IMR-90 (cell line): ENCODE results near the gene P4HA2. TPM values are rescaled to one million over a fixed set of nuclear protein-coding genes. Genes with fewer than 3 reads are reported as not detected.

ENCODE experiments used
- ATAC-seq: fragments of 200-7000 bp; cut with Tn5 transposase; 2 replicates; pipeline ENCODE4 v1.9.1; 2020; ENCODE audit warnings: low read depth, mild to moderate bottlenecking, moderate library complexity
- BruUV-seq: library from RNA; stranded (reverse); fragments of 400-500 nt; replicated peaks from 2 replicates; lab custom pipeline; 2021; lab: Mats Ljungman, UMichigan
- CTCF ChIA-PET: fragments of 300-600 bp; formaldehyde crosslinking; extraction: SDS; loops from one replicate; lab custom pipeline; 2021; ENCODE audit warnings: antibody characterized with exemption; lab: Yijun Ruan, JAX
- POLR2A ChIA-PET: fragments of 300-600 bp; sonication (Branson Sonifier 250); formaldehyde crosslinking; loops from one replicate; lab custom pipeline; 2022; ENCODE audit warnings: antibody characterized with exemption; ENCODE audit not compliant: unreplicated experiment; lab: Charles Lee
- DNase-seq: peaks from one replicate; pipeline ENCODE4 v3.0.0; 2013
- H2AFZ ChIP-seq: replicated peaks from 2 replicates; pipeline ENCODE3; 2013; ENCODE audit warnings: low read length, mild to moderate bottlenecking; ENCODE audit not compliant: poor library complexity
- H2AK5ac ChIP-seq: 2 replicates; pipeline ENCODE4 v1.6.1; 2013; ENCODE audit warnings: low read depth, low read length, inconsistent platforms
- H2AK9ac ChIP-seq: replicated peaks from 2 replicates; pipeline ENCODE3; 2013; ENCODE audit warnings: mild to moderate bottlenecking, low read depth, low read length, moderate library complexity; ENCODE audit not compliant: poor library complexity
- H2BK120ac ChIP-seq: 2 replicates; pipeline ENCODE4 v1.6.1; 2013; ENCODE audit warnings: low read depth, low read length, inconsistent platforms
- H2BK15ac ChIP-seq: 3 replicates; pipeline ENCODE4 v1.6.1; 2013; ENCODE audit warnings: low read depth, low read length, inconsistent platforms
- H2BK20ac ChIP-seq: 2 replicates; pipeline ENCODE4 v1.6.1; 2013; ENCODE audit warnings: low read depth, mild to moderate bottlenecking, inconsistent platforms, low read length, moderate library complexity
- H2BK5ac ChIP-seq: 2 replicates; pipeline ENCODE4 v1.6.1; 2013; ENCODE audit warnings: mild to moderate bottlenecking, low read depth, low read length, inconsistent platforms; ENCODE audit not compliant: poor library complexity, severe bottlenecking
- H3K14ac ChIP-seq: replicated peaks from 2 replicates; pipeline ENCODE4 v1.6.1; 2013; ENCODE audit warnings: low read depth, low read length, inconsistent platforms
- H3K18ac ChIP-seq: 2 replicates; pipeline ENCODE4 v1.6.1; 2013; ENCODE audit warnings: low read depth, low read length, control low read depth
- H3K23ac ChIP-seq: 2 replicates; pipeline ENCODE4 v1.6.1; 2013; ENCODE audit warnings: low read depth, low read length, inconsistent platforms
- H3K27ac ChIP-seq: 2 replicates; pipeline ENCODE4 v1.5.1; 2013; ENCODE audit warnings: mild to moderate bottlenecking, control low read depth, low read length; ENCODE audit not compliant: insufficient read depth
- H3K27me3 ChIP-seq: 2 replicates; pipeline ENCODE4 v1.6.1; 2013; ENCODE audit warnings: low read length; ENCODE audit not compliant: control insufficient read depth, insufficient read depth
- H3K36me3 ChIP-seq: 2 replicates; pipeline ENCODE4 v1.6.1; 2013; ENCODE audit warnings: low read length, mixed read lengths; ENCODE audit not compliant: control insufficient read depth, insufficient read depth
- H3K4ac ChIP-seq: 2 replicates; pipeline ENCODE4 v1.6.1; 2013; ENCODE audit warnings: low read depth, low read length, inconsistent platforms
- H3K4me1 ChIP-seq: 2 replicates; pipeline ENCODE4 v1.6.1; 2013; ENCODE audit warnings: low read length, mixed read lengths; ENCODE audit not compliant: control insufficient read depth, insufficient read depth
- H3K4me2 ChIP-seq: 2 replicates; pipeline ENCODE4 v1.6.1; 2013; ENCODE audit warnings: low read depth, mild to moderate bottlenecking, control low read depth, low read length, moderate library complexity
- H3K4me3 ChIP-seq: 2 replicates; pipeline ENCODE4 v1.5.1; 2013; ENCODE audit warnings: low read depth, mild to moderate bottlenecking, control low read depth, low read length, moderate library complexity; ENCODE audit not compliant: insufficient read depth
- H3K56ac ChIP-seq: 2 replicates; pipeline ENCODE4 v1.6.1; 2013; ENCODE audit warnings: low read length, inconsistent platforms; ENCODE audit not compliant: insufficient read depth; ENCODE audit errors: extremely low read depth
- H3K79me1 ChIP-seq, 2 experiments: 2 replicates each; pipeline ENCODE4 v1.6.1; 2013; ENCODE audit warnings: low read length in 2 of 2, inconsistent platforms in 1 of 2, low read depth in 1 of 2
- H3K9ac ChIP-seq: 2 replicates; pipeline ENCODE4 v1.6.1; 2013; ENCODE audit warnings: low read depth, low read length, control low read depth
- H3K9me1 ChIP-seq: 2 replicates; pipeline ENCODE4 v1.6.1; 2013; ENCODE audit warnings: low read length, inconsistent platforms; ENCODE audit not compliant: insufficient read depth
- H3K9me3 ChIP-seq: 2 replicates; pipeline ENCODE4 v1.6.1; 2013; ENCODE audit warnings: low read length; ENCODE audit not compliant: control insufficient read depth, insufficient read depth
- H4K20me1 ChIP-seq: 2 replicates; pipeline ENCODE4 v1.6.1; 2013; ENCODE audit warnings: low read length, inconsistent platforms; ENCODE audit not compliant: insufficient read depth
- H4K5ac ChIP-seq: 2 replicates; pipeline ENCODE4 v1.6.1; 2013; ENCODE audit warnings: mild to moderate bottlenecking, low read depth, low read length, control low read depth
- H4K8ac ChIP-seq, 2 experiments: 2 replicates each; pipeline ENCODE4 v1.6.1; 2013; ENCODE audit warnings: low read depth in 2 of 2, low read length in 2 of 2, control low read depth in 1 of 2, inconsistent platforms in 1 of 2
- H4K91ac ChIP-seq: 2 replicates; pipeline ENCODE4 v1.6.1; 2013; ENCODE audit warnings: low read depth, low read length, inconsistent platforms; ENCODE audit not compliant: insufficient read depth
- CTCF ChIP-seq: conservative IDR thresholded peaks from 2 replicates; pipeline ENCODE4 v1.5.1; 2012; ENCODE audit warnings: mild to moderate bottlenecking, low read depth, low read length, improper control_type of control experiment
- WGBS, 2 experiments: methylation state at CpG; one replicate each; pipeline versions ENCODE4 v1.1.5 to v1.1.7; 2013; ENCODE audit warnings: missing lambda C conversion rate in 2 of 2; ENCODE audit not compliant: insufficient read length in 1 of 2; ENCODE audit errors: extremely low coverage in 2 of 2; 5-methylcytosine and 5-hydroxymethylcytosine counted together
- dilution Hi-C: fragments of 300-500 bp; cut with HindIII; formaldehyde crosslinking; loops from one replicate; pipeline ENCODE4 v1.14.3; 2018; ENCODE audit warnings: low sequenced_read_pairs; ENCODE audit not compliant: unreplicated experiment
- in situ Hi-C: fragments of 300-500 bp; cut with MboI; formaldehyde crosslinking; loops from 3 replicates; pipeline ENCODE4 v1.14.3; 2019; ENCODE audit warnings: low sequenced_read_pairs, inconsistent platforms, mixed read lengths
- intact Hi-C: fragments of 100-400 bp; cut with micrococcal nuclease; formaldehyde crosslinking; loops from 2 replicates; pipeline ENCODE4 v1.10.0; 2022
- polyA plus RNA-seq, 3 experiments: library from polyadenylated mRNA; depleted of rRNA; stranded (reverse); fragments of >200 nt; gene quantifications; 2 replicates each; pipeline ENCODE4 v1.2.3, GENCODE V29; 2012; ENCODE audit warnings: low replicate concordance in 1 of 3
- total RNA-seq: library from RNA; depleted of rRNA; stranded (reverse); fragments of >200 nt; gene quantifications from 2 replicates; pipeline ENCODE4 v1.2.3, GENCODE V29; 2012

P4HA2 gene
- total and polyA plus RNA-seq, 2 of the 4 experiments (the other 2 are of a cell fraction), result 186 to 225 TPM

- no peak overlapping the region for H2AK5ac ChIP-seq
- ATAC-seq (no peak), DNase-seq (no peak)
- intact Hi-C loops (no loop called here), in situ Hi-C loops (no loop called here), dilution Hi-C loops (no loop called here)
- no peak overlapping the region for H3K9ac ChIP-seq
- POLR2A ChIA-PET, result no interaction called here
- H2BK20ac ChIP-seq, result no peak overlapping the region
- H3K18ac ChIP-seq, result no peak overlapping the region
- H4K20me1 ChIP-seq, result peaks cover 15% of the 10 kb centered on the region; the same call in 1 of the 2 replicates
- no peak overlapping the region for H3K4me2 ChIP-seq
- no peak overlapping the region for H2BK5ac ChIP-seq
- no peak overlapping the region for H4K5ac ChIP-seq
- no peak overlapping the region for H4K8ac ChIP-seq
- H3K4me1 ChIP-seq, result peaks cover 16% of the 10 kb centered on the region
- peaks cover 32% of the 10 kb centered on the region for H3K9me1 ChIP-seq
- no peak overlapping the region for H2BK15ac ChIP-seq
- peaks cover 66% of the 10 kb centered on the region for H3K36me3 ChIP-seq
- no peak overlapping the region for H3K4me3 ChIP-seq
- no peak overlapping the region for H2AK9ac ChIP-seq
- no peak overlapping the region for H3K14ac ChIP-seq
- H3K56ac ChIP-seq, result no peak overlapping the region
- no peaks in the 10 kb centered on the region for H3K27me3 ChIP-seq
- peaks cover 28 to 45% of the 10 kb centered on the region in 2 experiments for H3K79me1 ChIP-seq
- no peak overlapping the region for H3K23ac ChIP-seq
- no peak overlapping the region for H3K4ac ChIP-seq
- no peak for TF ChIP-seq CTCF
- no peak overlapping the region for H4K91ac ChIP-seq
- H2AFZ ChIP-seq, result no peak overlapping the region
- WGBS, 2 experiments, result 100% methylated on average over 1 of the region's 1 CpG; no CpG with 5 or more reads in 1 of the 2 experiments
- H3K9me3 ChIP-seq, result no peaks in the 10 kb centered on the region
- CTCF ChIA-PET, result no interaction called here
- no peak overlapping the region for H3K27ac ChIP-seq
- no TSS peak for BruUV-seq
- H2BK120ac ChIP-seq, result no peak overlapping the region
Observed at GRCh38 chr5:132210944-132211343, 16.7 kb downstream of the P4HA2 start.
